Keratinocyte (primary cell): ENCODE data around the gene GRK5. TPM values are rescaled to one million over a fixed set of nuclear protein-coding genes. Genes with fewer than 3 reads are reported as not detected.

Experiments
- DNase-seq: peaks from one replicate; pipeline ENCODE4 v3.0.0-alpha.2; 2011; ENCODE audit warnings: low read depth, missing footprints, low spot score
- FAIRE-seq: peaks from 2 replicates; lab custom pipeline; 2011; peaks lifted over from hg19 to GRCh38; lab: Jason Lieb, UNC
- H2AFZ ChIP-seq: 2 replicates; pipeline ENCODE4 v1.6.0; 2012; ENCODE audit warnings: low read length, control low read depth, inconsistent platforms; ENCODE audit not compliant: control insufficient read depth
- H3K27ac ChIP-seq: 2 replicates; pipeline ENCODE4 v1.5.1; 2011; ENCODE audit warnings: low read length; ENCODE audit not compliant: control insufficient read depth, insufficient read depth
- H3K27me3 ChIP-seq: 3 replicates; pipeline ENCODE4 v1.6.0; 2011; ENCODE audit warnings: low read length; ENCODE audit not compliant: control insufficient read depth, insufficient read depth; ENCODE audit errors: extremely low read depth
- H3K36me3 ChIP-seq, 2 experiments: 2 replicates in 1 of 2; 3 replicates in 1 of 2; pipeline ENCODE4 v1.5.1; 2011; ENCODE audit warnings: low read length in 2 of 2, mild to moderate bottlenecking in 1 of 2; ENCODE audit not compliant: control insufficient read depth in 2 of 2, insufficient read depth in 2 of 2; ENCODE audit errors: extremely low read depth in 1 of 2
- H3K4me1 ChIP-seq: 3 replicates; pipeline ENCODE4 v1.5.1; 2011; ENCODE audit warnings: low read length; ENCODE audit not compliant: control insufficient read depth, insufficient read depth; ENCODE audit errors: extremely low read depth
- H3K4me2 ChIP-seq: 3 replicates; pipeline ENCODE4 v1.6.0; 2011; ENCODE audit warnings: low read depth, low read length; ENCODE audit not compliant: control insufficient read depth, insufficient read depth; ENCODE audit errors: extremely low read depth
- H3K4me3 ChIP-seq, 3 experiments: fragments of 200-600 bp in 1 of 3; sonication (generic) in 1 of 3; 2 replicates in 2 of 3; 3 replicates in 1 of 3; pipeline ENCODE4 v1.5.1; 2011 to 2016; ENCODE audit warnings: low read length in 3 of 3, mild to moderate bottlenecking in 3 of 3, control low read depth in 2 of 3, inconsistent platforms in 1 of 3, low read depth in 1 of 3, mixed read lengths in 1 of 3, mixed run types in 1 of 3, moderate library complexity in 1 of 3; ENCODE audit not compliant: control insufficient read depth in 2 of 3, insufficient read depth in 2 of 3; ENCODE audit errors: extremely low read depth in 1 of 3
- H3K79me2 ChIP-seq: 2 replicates; pipeline ENCODE4 v1.6.0; 2012; ENCODE audit warnings: low read length; ENCODE audit not compliant: control insufficient read depth, insufficient read depth
- H3K9ac ChIP-seq: 3 replicates; pipeline ENCODE4 v1.6.0; 2011; ENCODE audit warnings: low read length; ENCODE audit not compliant: control insufficient read depth, insufficient read depth; ENCODE audit errors: extremely low read depth
- H3K9me1 ChIP-seq: 3 replicates; pipeline ENCODE4 v1.6.0; 2011; ENCODE audit warnings: low read length; ENCODE audit not compliant: control insufficient read depth, insufficient read depth; ENCODE audit errors: extremely low read depth
- H3K9me3 ChIP-seq: 2 replicates; pipeline ENCODE4 v1.5.1; 2012; ENCODE audit warnings: low read depth, low read length; ENCODE audit not compliant: control insufficient read depth
- H4K20me1 ChIP-seq: 3 replicates; pipeline ENCODE4 v1.6.0; 2011; ENCODE audit warnings: low read length; ENCODE audit not compliant: control insufficient read depth, insufficient read depth; ENCODE audit errors: extremely low read depth
- EZH2 ChIP-seq: IDR thresholded peaks from one replicate; pipeline ENCODE4 v1.6.1; 2012; ENCODE audit warnings: inconsistent platforms, mild to moderate bottlenecking, low read length, moderate library complexity
- dilution Hi-C: fragments of 300-500 bp; cut with MboI; formaldehyde crosslinking; loops from one replicate; pipeline ENCODE4 v1.7.0; 2020; ENCODE audit warnings: low sequenced_read_pairs; ENCODE audit not compliant: extremely low pct_ligation_motif_present
- polyA plus RNA-seq, 5 experiments: library from polyadenylated mRNA; depleted of rRNA in 3 of 5; stranded (reverse) in 3 of 5; stranded (forward) in 1 of 5; unstranded in 1 of 5; fragments of >200 nt; gene quantifications; 1 replicate in 1 of 5; 2 replicates in 3 of 5; 3 replicates in 1 of 5; pipeline versions ENCODE4 v1.2.1 to v1.2.3, GENCODE V29; 2011 to 2012; ENCODE audit warnings: missing spikeins in 2 of 5, low read depth in 1 of 5, low replicate concordance in 1 of 5
- TF ChIP-seq, protein P1 (sequence below), 3 experiments: IDR thresholded peaks in 1 of 3; conservative IDR thresholded peaks in 1 of 3; optimal IDR thresholded peaks in 1 of 3; 2 replicates in 2 of 3; 3 replicates in 1 of 3; pipeline versions ENCODE3 to v1.5.1; 2011; ENCODE audit warnings: low read length in 3 of 3, mild to moderate bottlenecking in 3 of 3, moderate library complexity in 2 of 3, control low read depth in 1 of 3, inconsistent platforms in 1 of 3; ENCODE audit not compliant: insufficient read depth in 2 of 3; ENCODE audit errors: extremely low read depth in 1 of 3

The GRK5 gene
- polyA plus RNA-seq, 1 donor (not counting 4 experiments of a cell fraction or from before 2014, with no cell fraction given), result 7.6 TPM

DNA sequence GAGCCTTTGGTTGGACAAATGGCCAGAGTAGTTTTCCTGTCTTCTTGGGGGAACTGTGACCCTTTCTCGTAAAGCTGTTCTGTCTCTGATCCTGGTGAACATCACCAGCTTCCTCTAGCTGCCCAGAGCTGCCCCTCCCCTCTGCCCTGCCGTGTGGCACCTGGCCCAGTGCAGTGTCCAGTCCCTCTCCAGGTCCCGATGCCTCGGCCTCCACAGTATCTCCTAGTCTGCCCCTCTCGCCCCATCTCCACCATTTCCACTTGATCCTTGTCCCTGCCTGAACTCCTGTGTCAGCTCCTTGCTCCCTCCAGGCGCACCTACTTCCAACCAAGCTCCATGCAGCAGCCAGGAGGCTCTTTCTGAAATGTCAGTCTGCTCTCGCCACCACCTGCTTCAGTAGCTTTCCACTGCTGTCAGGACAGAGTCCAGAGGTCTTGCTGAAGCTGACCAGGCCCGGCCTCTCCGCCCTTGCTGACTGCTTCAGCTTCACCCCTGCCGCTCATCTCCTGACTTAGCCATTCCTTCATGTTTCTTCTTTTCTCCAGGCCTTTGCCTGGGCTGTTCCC lies 133.6 kb downstream of the GRK5 start:
- Histone ChIP-seq H3K9me3 (no peaks in the 10 kb centered on the region), H3K27ac (no peak overlapping the region), H3K4me1 (peaks cover 8% of the 10 kb centered on the region), H3K27me3 (no peaks in the 10 kb centered on the region), H2AFZ (no peak overlapping the region), H3K4me2 (no peak overlapping the region), H3K36me3 (no peaks in the 10 kb centered on the region), H3K4me3 (no peak overlapping the region), H4K20me1 (no peaks in the 10 kb centered on the region), H3K79me2 (no peaks in the 10 kb centered on the region), H3K9ac (no peak overlapping the region), H3K9me1 (no peaks in the 10 kb centered on the region)
- FAIRE-seq, result no peak
- dilution Hi-C loops, result no loop called here
- no peak for DNase-seq
- TF ChIP-seq, protein P1, sequence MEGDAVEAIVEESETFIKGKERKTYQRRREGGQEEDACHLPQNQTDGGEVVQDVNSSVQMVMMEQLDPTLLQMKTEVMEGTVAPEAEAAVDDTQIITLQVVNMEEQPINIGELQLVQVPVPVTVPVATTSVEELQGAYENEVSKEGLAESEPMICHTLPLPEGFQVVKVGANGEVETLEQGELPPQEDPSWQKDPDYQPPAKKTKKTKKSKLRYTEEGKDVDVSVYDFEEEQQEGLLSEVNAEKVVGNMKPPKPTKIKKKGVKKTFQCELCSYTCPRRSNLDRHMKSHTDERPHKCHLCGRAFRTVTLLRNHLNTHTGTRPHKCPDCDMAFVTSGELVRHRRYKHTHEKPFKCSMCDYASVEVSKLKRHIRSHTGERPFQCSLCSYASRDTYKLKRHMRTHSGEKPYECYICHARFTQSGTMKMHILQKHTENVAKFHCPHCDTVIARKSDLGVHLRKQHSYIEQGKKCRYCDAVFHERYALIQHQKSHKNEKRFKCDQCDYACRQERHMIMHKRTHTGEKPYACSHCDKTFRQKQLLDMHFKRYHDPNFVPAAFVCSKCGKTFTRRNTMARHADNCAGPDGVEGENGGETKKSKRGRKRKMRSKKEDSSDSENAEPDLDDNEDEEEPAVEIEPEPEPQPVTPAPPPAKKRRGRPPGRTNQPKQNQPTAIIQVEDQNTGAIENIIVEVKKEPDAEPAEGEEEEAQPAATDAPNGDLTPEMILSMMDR (optimal IDR thresholded peaks at IDR 0.05 in 1 of 3, IDR thresholded peaks at IDR 0.05 in 1 of 3, conservative IDR thresholded peaks at IDR 0.05 in 1 of 3; ENCODE audit: extremely low read depth in 1 of 3, insufficient read depth in 2 of 3, low read length in 3 of 3), result no peak
- TF ChIP-seq EZH2, result no peak

DNA sequence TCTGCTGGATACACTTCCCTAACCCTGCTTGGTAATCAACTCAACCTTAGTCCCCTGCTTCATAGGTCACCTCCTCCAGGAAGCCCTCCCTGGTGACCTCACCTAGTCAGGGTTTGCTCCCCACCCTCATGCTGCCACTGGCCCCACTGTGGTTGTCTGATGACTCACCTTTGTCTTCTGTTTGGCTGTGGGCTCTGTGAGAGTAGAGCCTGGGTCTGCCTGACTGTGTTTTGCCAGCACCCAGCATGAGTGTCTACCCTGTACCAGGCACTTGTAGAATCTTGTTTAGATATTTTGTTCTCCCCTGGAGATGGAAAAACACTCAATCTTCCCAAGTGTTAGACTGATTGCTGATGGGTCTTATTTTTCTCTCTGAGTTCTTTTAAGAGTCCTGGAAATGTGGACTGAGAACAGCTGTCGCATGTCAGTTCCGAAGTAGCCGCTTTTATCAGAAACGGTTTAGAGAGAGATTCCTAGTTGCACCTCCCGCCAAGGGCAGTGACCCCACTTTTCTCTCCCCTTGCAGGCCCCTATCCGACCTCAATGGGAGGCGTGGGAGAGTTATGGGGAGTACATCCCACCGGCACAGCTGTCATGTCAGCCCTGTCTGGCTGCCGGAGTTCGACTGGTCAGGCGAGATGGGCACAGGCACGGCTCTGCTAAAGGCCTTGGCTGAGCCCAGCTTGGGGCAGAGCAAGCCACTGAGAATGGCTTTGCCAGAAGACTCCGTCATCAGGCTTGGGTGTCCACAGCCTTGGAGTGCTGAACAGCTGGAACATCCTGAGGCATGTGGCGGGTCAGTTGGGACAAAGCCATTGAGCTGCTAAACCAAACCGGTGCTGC lies 134.3 kb downstream of the GRK5 start:
- no peak overlapping the region for H3K4me2 ChIP-seq
- dilution Hi-C loops, result no loop called here
- no peak for DNase-seq

More for the DNA sequence above, 134.3 kb downstream of the GRK5 start:
- Histone ChIP-seq H3K27me3 (no peaks in the 10 kb centered on the region), H3K4me3 (no peak overlapping the region), H4K20me1 (no peaks in the 10 kb centered on the region), H3K9me1 (no peaks in the 10 kb centered on the region), H2AFZ (no peak overlapping the region), H3K27ac (no peak overlapping the region), H3K9me3 (no peaks in the 10 kb centered on the region), H3K9ac (no peak overlapping the region), H3K36me3 (no peaks in the 10 kb centered on the region), H3K4me1 (peaks cover 8% of the 10 kb centered on the region), H3K79me2 (no peaks in the 10 kb centered on the region)
- peak; percentile 69 for FAIRE-seq
- TF ChIP-seq, protein P1 (optimal IDR thresholded peaks at IDR 0.05 in 1 of 3, IDR thresholded peaks at IDR 0.05 in 1 of 3, conservative IDR thresholded peaks at IDR 0.05 in 1 of 3; ENCODE audit: extremely low read depth in 1 of 3, insufficient read depth in 2 of 3, low read length in 3 of 3), result no peak
- no peak for TF ChIP-seq EZH2
